Natural killer cell (primary cell): ENCODE data around the gene PHACTR1. TPM values are rescaled to one million over a fixed set of nuclear protein-coding genes. Genes with fewer than 3 reads are reported as not detected.

ENCODE experiments used
- ATAC-seq, 3 donors: fragments of 150-1000 bp in 2 of 3; fragments of 200-7000 bp in 1 of 3; cut with Tn5 transposase; 1 replicate in 1 of 3; 2 replicates in 2 of 3; pipeline ENCODE4 v1.10.0; 2021; ENCODE audit warnings: mild to moderate bottlenecking in 2 of 3, moderate library complexity in 2 of 3
- DNase-seq, 2 donors: peaks; one replicate each; pipeline versions ENCODE4 v3.0.0 to v3.0.0-alpha.2; 2013 to 2021; ENCODE audit warnings: mixed read lengths in 1 of 2
- H3K27ac ChIP-seq: one replicate; pipeline ENCODE4 v1.5.1; 2013; ENCODE audit warnings: mild to moderate bottlenecking, low read length
- H3K27me3 ChIP-seq: one replicate; pipeline ENCODE4 v1.6.1; 2013; ENCODE audit warnings: low read length; ENCODE audit not compliant: control insufficient read depth, insufficient read depth
- H3K36me3 ChIP-seq: one replicate; pipeline ENCODE4 v1.6.1; 2013; ENCODE audit warnings: low read length; ENCODE audit not compliant: control insufficient read depth, insufficient read depth
- H3K4me1 ChIP-seq: one replicate; pipeline ENCODE4 v1.6.1; 2013; ENCODE audit warnings: low read length; ENCODE audit not compliant: control insufficient read depth, insufficient read depth
- H3K4me3 ChIP-seq: one replicate; pipeline ENCODE4 v1.5.1; 2013; ENCODE audit warnings: low read length
- H3K9me3 ChIP-seq: one replicate; pipeline ENCODE4 v1.6.1; 2013; ENCODE audit warnings: low read length; ENCODE audit not compliant: control insufficient read depth, insufficient read depth
- H3K27ac Mint-ChIP-seq, 2 donors: one replicate each; pipeline ENCODE4 v1.8.0; 2022; ENCODE audit warnings: mild to moderate bottlenecking in 2 of 2, mixed read lengths in 2 of 2, moderate library complexity in 1 of 2
- H3K27me3 Mint-ChIP-seq, 2 donors: one replicate each; pipeline ENCODE4 v1.8.0; 2022; ENCODE audit warnings: low read depth in 2 of 2, mixed read lengths in 2 of 2
- H3K36me3 Mint-ChIP-seq: one replicate; pipeline ENCODE4 v1.8.0; 2022; ENCODE audit warnings: mixed read lengths
- H3K4me1 Mint-ChIP-seq, 2 donors: one replicate each; pipeline ENCODE4 v1.8.0; 2022; ENCODE audit warnings: mixed read lengths in 2 of 2
- H3K4me3 Mint-ChIP-seq: one replicate; pipeline ENCODE4 v1.8.0; 2022; ENCODE audit warnings: mild to moderate bottlenecking, moderate library complexity, mixed read lengths
- H3K9me3 Mint-ChIP-seq, 2 donors: one replicate each; pipeline ENCODE4 v1.8.0; 2022; ENCODE audit warnings: mixed read lengths in 2 of 2
- WGBS: methylation state at CpG from one replicate; pipeline ENCODE4 v1.1.7; 2013; ENCODE audit warnings: missing lambda C conversion rate; ENCODE audit not compliant: insufficient coverage; 5-methylcytosine and 5-hydroxymethylcytosine counted together
- intact Hi-C: fragments of 100-400 bp; cut with micrococcal nuclease; formaldehyde crosslinking; loops from one replicate; pipeline ENCODE4 v1.14.2; 2022
- total RNA-seq, 4 donors: library from RNA; stranded (reverse); fragments of 120-200 nt in 1 of 4; gene quantifications; one replicate each; pipeline versions ENCODE4 v1.2.3 to v1.2.4, GENCODE V29; 2013 to 2022
- TF ChIP-seq, protein P1 (sequence below): fragments of 200-600 bp; IDR thresholded peaks from one replicate; pipeline ENCODE4 v1.8.0; 2022; ENCODE audit warnings: antibody characterized with exemption

Gene PHACTR1
- total RNA-seq, 3 donors from 2014 or later (not counting 1 experiment from before 2014, with no cell fraction given): 5.2 to 19.0 (median 5.4) TPM

DNA sequence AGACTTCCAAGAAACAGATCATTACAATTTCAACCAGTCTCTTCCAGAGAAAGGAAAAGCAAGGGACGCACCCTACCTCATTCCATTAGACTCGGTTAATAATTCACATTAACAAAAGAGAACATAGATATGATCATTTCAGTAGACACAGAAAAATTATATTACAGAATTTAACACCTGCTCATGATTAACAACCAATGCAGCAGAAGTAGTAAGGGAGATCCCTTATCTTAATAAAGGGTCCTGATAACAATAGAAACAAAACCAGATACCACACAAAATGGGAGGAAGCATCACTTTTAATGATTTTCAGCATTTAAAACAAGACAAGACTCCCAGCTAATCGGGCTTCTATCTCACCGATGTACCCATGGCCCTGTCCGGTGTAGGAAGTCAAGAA, 396.8 kb downstream of the PHACTR1 start:
- ATAC-seq: no peak
- no peak overlapping the region for H3K27ac ChIP-seq
- no peaks in the 10 kb centered on the region for H3K9me3 ChIP-seq
- Mint-ChIP-seq H3K4me1 (no peaks in the 10 kb centered on the region), H3K4me3 (no peak overlapping the region), H3K27me3 (peaks cover 24 to 35% of the 10 kb centered on the region in 2 donors), H3K9me3 (no peaks in the 10 kb centered on the region), H3K27ac (no peak overlapping the region), H3K36me3 (peaks cover 14% of the 10 kb centered on the region)
- no peak overlapping the region for H3K4me3 ChIP-seq
- H3K4me1 ChIP-seq: no peaks in the 10 kb centered on the region
- DNase-seq: no peak
- H3K36me3 ChIP-seq: no peaks in the 10 kb centered on the region
- 93% methylated on average over 3 of the region's 5 CpGs for WGBS
- no peaks in the 10 kb centered on the region for H3K27me3 ChIP-seq
- intact Hi-C loops: no loop called here
- TF ChIP-seq, protein P1, sequence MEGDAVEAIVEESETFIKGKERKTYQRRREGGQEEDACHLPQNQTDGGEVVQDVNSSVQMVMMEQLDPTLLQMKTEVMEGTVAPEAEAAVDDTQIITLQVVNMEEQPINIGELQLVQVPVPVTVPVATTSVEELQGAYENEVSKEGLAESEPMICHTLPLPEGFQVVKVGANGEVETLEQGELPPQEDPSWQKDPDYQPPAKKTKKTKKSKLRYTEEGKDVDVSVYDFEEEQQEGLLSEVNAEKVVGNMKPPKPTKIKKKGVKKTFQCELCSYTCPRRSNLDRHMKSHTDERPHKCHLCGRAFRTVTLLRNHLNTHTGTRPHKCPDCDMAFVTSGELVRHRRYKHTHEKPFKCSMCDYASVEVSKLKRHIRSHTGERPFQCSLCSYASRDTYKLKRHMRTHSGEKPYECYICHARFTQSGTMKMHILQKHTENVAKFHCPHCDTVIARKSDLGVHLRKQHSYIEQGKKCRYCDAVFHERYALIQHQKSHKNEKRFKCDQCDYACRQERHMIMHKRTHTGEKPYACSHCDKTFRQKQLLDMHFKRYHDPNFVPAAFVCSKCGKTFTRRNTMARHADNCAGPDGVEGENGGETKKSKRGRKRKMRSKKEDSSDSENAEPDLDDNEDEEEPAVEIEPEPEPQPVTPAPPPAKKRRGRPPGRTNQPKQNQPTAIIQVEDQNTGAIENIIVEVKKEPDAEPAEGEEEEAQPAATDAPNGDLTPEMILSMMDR: no peak

DNA sequence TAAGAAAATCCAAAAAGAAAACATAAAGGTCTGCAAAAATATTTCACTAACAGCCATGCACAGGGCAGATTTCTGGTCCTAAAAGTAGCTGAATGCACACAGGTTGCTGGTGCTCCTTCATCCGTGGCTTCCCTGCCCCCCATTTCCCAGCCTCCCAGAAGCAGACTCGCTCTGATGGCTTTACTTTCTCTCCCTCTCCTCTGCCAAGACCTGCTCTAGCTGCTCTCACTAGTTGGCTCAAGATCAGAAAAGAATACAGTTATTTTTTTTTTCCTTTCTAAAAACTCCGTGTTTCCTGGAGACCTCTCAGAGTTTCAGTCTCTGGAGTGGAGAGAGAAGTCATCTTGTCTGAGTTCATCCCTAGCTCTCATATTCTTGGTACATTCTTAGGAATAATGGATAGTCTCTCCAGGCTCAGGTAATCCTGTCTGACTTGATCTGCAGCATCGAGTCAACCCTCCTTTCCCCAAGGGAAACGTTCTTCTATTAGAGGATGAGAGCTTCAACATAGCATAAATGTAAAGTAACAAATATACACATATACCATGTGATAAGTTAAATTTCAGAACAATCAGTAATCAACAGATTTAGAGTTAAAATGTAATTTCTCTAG, 397.5 kb downstream of the PHACTR1 start:
- intact Hi-C loops: no loop called here
- H3K4me1 ChIP-seq: no peaks in the 10 kb centered on the region
- Mint-ChIP-seq H3K4me3 (no peak overlapping the region), H3K9me3 (no peaks in the 10 kb centered on the region), H3K27ac (no peak overlapping the region), H3K36me3 (peaks cover 14% of the 10 kb centered on the region), H3K27me3 (peaks cover 26 to 34% of the 10 kb centered on the region in 2 donors), H3K4me1 (no peaks in the 10 kb centered on the region)
- 35% methylated on average over 2 of the region's 5 CpGs for WGBS
- no peak overlapping the region for H3K4me3 ChIP-seq
- no peak for DNase-seq
- H3K27ac ChIP-seq: no peak overlapping the region
- TF ChIP-seq, protein P1: no peak
- no peaks in the 10 kb centered on the region for H3K27me3 ChIP-seq
- no peak for ATAC-seq
- H3K36me3 ChIP-seq: no peaks in the 10 kb centered on the region
- H3K9me3 ChIP-seq: no peaks in the 10 kb centered on the region

- H3K27ac Mint-ChIP-seq: no peak overlapping the region
- H3K4me3 Mint-ChIP-seq: no peak overlapping the region
- TF ChIP-seq, protein P1: no peak
- Histone ChIP-seq H3K27me3 (peaks cover 4% of the 10 kb centered on the region), H3K4me1 (no peaks in the 10 kb centered on the region), H3K4me3 (no peak overlapping the region), H3K36me3 (no peaks in the 10 kb centered on the region), H3K9me3 (no peaks in the 10 kb centered on the region), H3K27ac (no peak overlapping the region)
- no peak for ATAC-seq
- no peaks in the 10 kb centered on the region for H3K4me1 Mint-ChIP-seq
- no peaks in the 10 kb centered on the region for H3K9me3 Mint-ChIP-seq
- intact Hi-C loops: no loop called here
- H3K27me3 Mint-ChIP-seq: peaks cover 31 to 39% of the 10 kb centered on the region in 2 donors
- WGBS: 64% methylated on average over 1 of the region's 1 CpG
- no peak for DNase-seq
- H3K36me3 Mint-ChIP-seq: peaks cover 6% of the 10 kb centered on the region
These were observed 399.6 kb downstream of the PHACTR1 start for GRCh38 chr6:13116155-13116554.

DNA sequence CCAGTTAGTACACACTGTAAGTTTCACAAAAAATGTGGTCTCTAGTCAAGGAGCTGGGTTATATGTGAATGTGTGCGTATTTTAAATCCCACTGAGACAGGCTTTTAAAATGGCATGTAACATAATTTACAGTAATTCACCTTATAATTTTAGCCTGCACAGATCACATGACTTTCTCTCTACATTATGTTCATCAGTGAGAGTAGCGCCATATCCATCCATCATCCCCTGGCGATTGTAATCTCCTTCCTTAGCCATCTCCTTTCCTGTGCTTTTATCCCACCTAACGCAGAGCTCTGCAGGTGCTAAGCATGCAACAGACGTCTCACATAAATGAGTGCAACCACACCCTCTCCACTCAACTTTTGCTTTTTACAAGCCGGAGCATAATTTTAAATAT, 401.0 kb downstream of the PHACTR1 start:
- H3K4me1 Mint-ChIP-seq: no peaks in the 10 kb centered on the region
- H3K36me3 Mint-ChIP-seq: no peaks in the 10 kb centered on the region
- H3K9me3 Mint-ChIP-seq: no peaks in the 10 kb centered on the region
- DNase-seq: no peak
- ATAC-seq: no peak
- intact Hi-C loops: no loop called here
- Histone ChIP-seq H3K9me3 (no peaks in the 10 kb centered on the region), H3K27ac (no peak overlapping the region), H3K4me3 (no peak overlapping the region), H3K4me1 (no peaks in the 10 kb centered on the region), H3K27me3 (peaks cover 4% of the 10 kb centered on the region), H3K36me3 (no peaks in the 10 kb centered on the region)
- peaks cover 25 to 33% of the 10 kb centered on the region in 2 donors for H3K27me3 Mint-ChIP-seq
- H3K4me3 Mint-ChIP-seq: no peak overlapping the region
- no peak overlapping the region for H3K27ac Mint-ChIP-seq
- TF ChIP-seq, protein P1: no peak
- 89% methylated on average over 5 of the region's 6 CpGs for WGBS
